ENCODE data around the gene PXDN. TPM values are rescaled to one million over a fixed set of nuclear protein-coding genes. Genes with fewer than 3 reads are reported as not detected.
A peak's percentile ranks its signal among the peaks of the same experiment; 100 is the strongest.

Gene PXDN
- total and polyA plus RNA-seq, 4 donors: 42.8 to 69.7 (median 59.7) TPM

- DNase-seq (ENCODE audit: low read depth in 4 of 6, low spot score in 6 of 6): peak in 2 of 6 donors; percentile 70 to 84
- peaks cover 49% of the 10 kb centered on the region for H3K4me1 ChIP-seq (ENCODE audit: control insufficient read depth, insufficient read depth, low read length)
- WGBS (ENCODE audit: insufficient coverage): 55% methylated on average over 16 of the region's 22 CpGs
- no peaks in the 10 kb centered on the region for H3K27me3 ChIP-seq (ENCODE audit: control insufficient read depth, insufficient read depth, low read length)
- no peak overlapping the region for H3K4me3 ChIP-seq (ENCODE audit: low read depth, low read length)
- no peaks in the 10 kb centered on the region for H3K9me3 ChIP-seq (ENCODE audit: control insufficient read depth, insufficient read depth, low read length)
- peak overlapping the region; percentile 47 for H3K27ac ChIP-seq (ENCODE audit: low read depth, low read length)
- H3K36me3 ChIP-seq (ENCODE audit: control insufficient read depth, insufficient read depth, low read length): peaks cover 16% of the 10 kb centered on the region
Measured at GRCh38 chr2:1715184-1716013, 28.9 kb downstream of the PXDN start.

GRCh38 chr2:1714291-1715064, 29.8 kb downstream of the PXDN start:
- Histone ChIP-seq H3K4me3 (ENCODE audit: low read depth, low read length) (no peak overlapping the region), H3K36me3 (ENCODE audit: control insufficient read depth, insufficient read depth, low read length) (peaks cover 17% of the 10 kb centered on the region), H3K27me3 (ENCODE audit: control insufficient read depth, insufficient read depth, low read length) (no peaks in the 10 kb centered on the region), H3K9me3 (ENCODE audit: control insufficient read depth, insufficient read depth, low read length) (no peaks in the 10 kb centered on the region), H3K4me1 (ENCODE audit: control insufficient read depth, insufficient read depth, low read length) (peaks cover 48% of the 10 kb centered on the region), H3K27ac (ENCODE audit: low read depth, low read length) (no peak overlapping the region)
- DNase-seq (ENCODE audit: low read depth in 4 of 6, low spot score in 6 of 6): no peak
- 92% methylated on average over 11 of the region's 17 CpGs for WGBS (ENCODE audit: insufficient coverage)

- H3K4me1 ChIP-seq (ENCODE audit: control insufficient read depth, insufficient read depth, low read length): peaks cover 53% of the 10 kb centered on the region
- 88% methylated on average over 9 of the region's 10 CpGs for WGBS (ENCODE audit: insufficient coverage)
- no peak overlapping the region for H3K4me3 ChIP-seq (ENCODE audit: low read depth, low read length)
- no peak for DNase-seq (ENCODE audit: low read depth in 4 of 6, low spot score in 6 of 6)
- H3K27ac ChIP-seq (ENCODE audit: low read depth, low read length): no peak overlapping the region
- no peaks in the 10 kb centered on the region for H3K9me3 ChIP-seq (ENCODE audit: control insufficient read depth, insufficient read depth, low read length)
- H3K36me3 ChIP-seq (ENCODE audit: control insufficient read depth, insufficient read depth, low read length): peaks cover 17% of the 10 kb centered on the region
- H3K27me3 ChIP-seq (ENCODE audit: control insufficient read depth, insufficient read depth, low read length): no peaks in the 10 kb centered on the region
Measured at GRCh38 chr2:1713839-1714236, 30.5 kb downstream of the PXDN start.

- Histone ChIP-seq H3K4me1 (ENCODE audit: control insufficient read depth, insufficient read depth, low read length) (peaks cover 58% of the 10 kb centered on the region), H3K27me3 (ENCODE audit: control insufficient read depth, insufficient read depth, low read length) (no peaks in the 10 kb centered on the region), H3K9me3 (ENCODE audit: control insufficient read depth, insufficient read depth, low read length) (no peaks in the 10 kb centered on the region), H3K27ac (ENCODE audit: low read depth, low read length) (no peak overlapping the region), H3K4me3 (ENCODE audit: low read depth, low read length) (no peak overlapping the region), H3K36me3 (ENCODE audit: control insufficient read depth, insufficient read depth, low read length) (peaks cover 14% of the 10 kb centered on the region)
- peak in 2 of 6 donors; percentile 31 to 83 for DNase-seq (ENCODE audit: low read depth in 4 of 6, low spot score in 6 of 6)
- WGBS (ENCODE audit: insufficient coverage): 80% methylated on average over 19 of the region's 22 CpGs
Measured at GRCh38 chr2:1713142-1713838, 31.0 kb downstream of the PXDN start.

GRCh38 chr2:1709946-1710560, 34.3 kb downstream of the PXDN start:
- no peaks in the 10 kb centered on the region for H3K9me3 ChIP-seq (ENCODE audit: control insufficient read depth, insufficient read depth, low read length)
- H3K4me3 ChIP-seq (ENCODE audit: low read depth, low read length): no peak overlapping the region
- no peak overlapping the region for H3K27ac ChIP-seq (ENCODE audit: low read depth, low read length)
- H3K27me3 ChIP-seq (ENCODE audit: control insufficient read depth, insufficient read depth, low read length): no peaks in the 10 kb centered on the region
- peaks cover 52% of the 10 kb centered on the region for H3K4me1 ChIP-seq (ENCODE audit: control insufficient read depth, insufficient read depth, low read length)
- H3K36me3 ChIP-seq (ENCODE audit: control insufficient read depth, insufficient read depth, low read length): peaks cover 19% of the 10 kb centered on the region
- 89% methylated on average over 8 of the region's 15 CpGs for WGBS (ENCODE audit: insufficient coverage)
- DNase-seq (ENCODE audit: low read depth in 4 of 6, low spot score in 6 of 6): no peak

- no peak overlapping the region for H3K27ac ChIP-seq (ENCODE audit: low read depth, low read length)
- no peaks in the 10 kb centered on the region for H3K27me3 ChIP-seq (ENCODE audit: control insufficient read depth, insufficient read depth, low read length)
- DNase-seq (ENCODE audit: low read depth in 4 of 6, low spot score in 6 of 6): no peak
- peaks cover 20% of the 10 kb centered on the region for H3K36me3 ChIP-seq (ENCODE audit: control insufficient read depth, insufficient read depth, low read length)
- peaks cover 44% of the 10 kb centered on the region for H3K4me1 ChIP-seq (ENCODE audit: control insufficient read depth, insufficient read depth, low read length)
- no peak overlapping the region for H3K4me3 ChIP-seq (ENCODE audit: low read depth, low read length)
- H3K9me3 ChIP-seq (ENCODE audit: control insufficient read depth, insufficient read depth, low read length): no peaks in the 10 kb centered on the region
- 78% methylated on average over 7 of the region's 8 CpGs for WGBS (ENCODE audit: insufficient coverage)
Measured at GRCh38 chr2:1709335-1709605, 35.0 kb downstream of the PXDN start.

GRCh38 chr2:1708476-1709334, 35.6 kb downstream of the PXDN start:
- Histone ChIP-seq H3K27ac (ENCODE audit: low read depth, low read length) (peak overlapping the region; percentile 47), H3K36me3 (ENCODE audit: control insufficient read depth, insufficient read depth, low read length) (peaks cover 20% of the 10 kb centered on the region), H3K27me3 (ENCODE audit: control insufficient read depth, insufficient read depth, low read length) (no peaks in the 10 kb centered on the region), H3K9me3 (ENCODE audit: control insufficient read depth, insufficient read depth, low read length) (no peaks in the 10 kb centered on the region), H3K4me1 (ENCODE audit: control insufficient read depth, insufficient read depth, low read length) (peaks cover 39% of the 10 kb centered on the region), H3K4me3 (ENCODE audit: low read depth, low read length) (no peak overlapping the region)
- 68% methylated on average over 24 of the region's 34 CpGs for WGBS (ENCODE audit: insufficient coverage)
- DNase-seq (ENCODE audit: low read depth in 4 of 6, low spot score in 6 of 6): no peak

GRCh38 chr2:1707771-1708418, 36.4 kb downstream of the PXDN start:
- H3K4me1 ChIP-seq (ENCODE audit: control insufficient read depth, insufficient read depth, low read length): peaks cover 31% of the 10 kb centered on the region
- H3K27me3 ChIP-seq (ENCODE audit: control insufficient read depth, insufficient read depth, low read length): no peaks in the 10 kb centered on the region
- peak in 2 of 6 donors; percentile 59 to 75 for DNase-seq (ENCODE audit: low read depth in 4 of 6, low spot score in 6 of 6)
- peak overlapping the region; percentile 47 for H3K27ac ChIP-seq (ENCODE audit: low read depth, low read length)
- 7% methylated on average over 11 of the region's 21 CpGs for WGBS (ENCODE audit: insufficient coverage)
- H3K4me3 ChIP-seq (ENCODE audit: low read depth, low read length): no peak overlapping the region
- H3K9me3 ChIP-seq (ENCODE audit: control insufficient read depth, insufficient read depth, low read length): no peaks in the 10 kb centered on the region
- peaks cover 17% of the 10 kb centered on the region for H3K36me3 ChIP-seq (ENCODE audit: control insufficient read depth, insufficient read depth, low read length)

All from spinal cord (tissue), 10 donors.